ENCODE results near the gene HOXC5. TPM values are rescaled to one million over a fixed set of nuclear protein-coding genes. Genes with fewer than 3 reads are reported as not detected.

HOXC5 gene
- total RNA-seq, 1 donor from 2014 or later: 3.8 TPM

GRCh38 chr12:54037360-54038283 is 4.8 kb downstream of the HOXC5 start:
- Mint-ChIP-seq H3K27ac (ENCODE audit: unreplicated experiment) (no peak overlapping the region), H3K27me3 (ENCODE audit: low read depth) (peaks cover 97% of the 10 kb centered on the region), H3K36me3 (ENCODE audit: low read depth) (peaks cover 3% of the 10 kb centered on the region), H3K4me1 (peaks cover 3% of the 10 kb centered on the region), H3K4me3 (peak overlapping the region; percentile 77), H3K9me3 (no peaks in the 10 kb centered on the region)
- TF ChIP-seq, protein P1, sequence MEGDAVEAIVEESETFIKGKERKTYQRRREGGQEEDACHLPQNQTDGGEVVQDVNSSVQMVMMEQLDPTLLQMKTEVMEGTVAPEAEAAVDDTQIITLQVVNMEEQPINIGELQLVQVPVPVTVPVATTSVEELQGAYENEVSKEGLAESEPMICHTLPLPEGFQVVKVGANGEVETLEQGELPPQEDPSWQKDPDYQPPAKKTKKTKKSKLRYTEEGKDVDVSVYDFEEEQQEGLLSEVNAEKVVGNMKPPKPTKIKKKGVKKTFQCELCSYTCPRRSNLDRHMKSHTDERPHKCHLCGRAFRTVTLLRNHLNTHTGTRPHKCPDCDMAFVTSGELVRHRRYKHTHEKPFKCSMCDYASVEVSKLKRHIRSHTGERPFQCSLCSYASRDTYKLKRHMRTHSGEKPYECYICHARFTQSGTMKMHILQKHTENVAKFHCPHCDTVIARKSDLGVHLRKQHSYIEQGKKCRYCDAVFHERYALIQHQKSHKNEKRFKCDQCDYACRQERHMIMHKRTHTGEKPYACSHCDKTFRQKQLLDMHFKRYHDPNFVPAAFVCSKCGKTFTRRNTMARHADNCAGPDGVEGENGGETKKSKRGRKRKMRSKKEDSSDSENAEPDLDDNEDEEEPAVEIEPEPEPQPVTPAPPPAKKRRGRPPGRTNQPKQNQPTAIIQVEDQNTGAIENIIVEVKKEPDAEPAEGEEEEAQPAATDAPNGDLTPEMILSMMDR (conservative IDR thresholded peaks at IDR 0.05): no peak
- DNase-seq (ENCODE audit: low read depth, low spot score): no peak

GRCh38 chr12:54038284-54038870 is 5.5 kb downstream of the HOXC5 start:
- Mint-ChIP-seq H3K27ac (ENCODE audit: unreplicated experiment) (no peak overlapping the region), H3K27me3 (ENCODE audit: low read depth) (peaks cover 97% of the 10 kb centered on the region), H3K9me3 (no peaks in the 10 kb centered on the region), H3K4me3 (peak overlapping the region; percentile 77), H3K4me1 (peaks cover 3% of the 10 kb centered on the region), H3K36me3 (ENCODE audit: low read depth) (peaks cover 3% of the 10 kb centered on the region)
- DNase-seq (ENCODE audit: low read depth, low spot score): no peak
- TF ChIP-seq, protein P1 (conservative IDR thresholded peaks at IDR 0.05): no peak

- H3K9me3 Mint-ChIP-seq: no peaks in the 10 kb centered on the region
- H3K4me3 Mint-ChIP-seq: peak overlapping the region; percentile 45
- peaks cover 3% of the 10 kb centered on the region for H3K36me3 Mint-ChIP-seq (ENCODE audit: low read depth)
- peaks cover 3% of the 10 kb centered on the region for H3K4me1 Mint-ChIP-seq
- peaks cover 100% of the 10 kb centered on the region for H3K27me3 Mint-ChIP-seq (ENCODE audit: low read depth)
- no peak for DNase-seq (ENCODE audit: low read depth, low spot score)
- H3K27ac Mint-ChIP-seq (ENCODE audit: unreplicated experiment): no peak overlapping the region
- TF ChIP-seq, protein P1 (conservative IDR thresholded peaks at IDR 0.05): no peak
Measured at GRCh38 chr12:54038871-54039414, 6.1 kb downstream of the HOXC5 start.

DNA sequence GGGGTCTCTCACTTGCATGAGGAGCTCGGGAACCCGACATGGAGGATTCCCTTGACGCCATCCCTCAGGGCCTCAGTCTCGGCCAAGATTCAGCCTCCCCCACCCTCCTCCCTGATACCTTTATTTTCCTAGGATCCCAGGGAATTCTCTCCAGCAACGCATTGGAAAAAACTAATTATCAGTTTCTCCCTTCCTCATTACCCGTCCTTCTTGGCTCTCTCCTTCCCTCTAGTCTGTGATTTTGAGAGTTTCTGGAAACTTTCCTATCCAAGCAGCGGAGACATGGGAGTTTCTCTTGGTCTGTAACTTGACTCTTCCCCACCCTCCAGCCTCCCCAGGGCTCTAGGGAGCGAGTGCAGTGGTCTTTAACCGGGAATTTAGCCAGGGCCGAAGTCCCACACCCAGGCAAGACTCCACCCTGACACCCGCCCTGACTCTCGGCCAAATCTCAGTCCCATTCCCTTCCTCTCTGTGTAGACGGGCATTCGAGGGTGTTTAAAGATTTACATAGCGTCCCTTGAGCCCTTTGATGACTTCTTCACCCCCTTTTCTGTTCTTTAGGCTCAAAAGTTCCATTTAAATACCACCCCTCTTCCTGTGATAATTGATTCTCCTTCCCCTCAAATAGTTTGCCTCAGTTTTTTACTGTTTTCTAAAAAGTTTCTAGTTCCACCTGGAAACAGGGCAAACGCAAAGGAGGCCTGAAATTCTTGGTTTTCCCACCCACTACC is 6.7 kb downstream of the HOXC5 start:
- Mint-ChIP-seq H3K9me3 (no peaks in the 10 kb centered on the region), H3K4me1 (peaks cover 3% of the 10 kb centered on the region), H3K27ac (ENCODE audit: unreplicated experiment) (no peak overlapping the region), H3K4me3 (peak overlapping the region; percentile 84), H3K27me3 (ENCODE audit: low read depth) (peaks cover 100% of the 10 kb centered on the region), H3K36me3 (ENCODE audit: low read depth) (peaks cover 3% of the 10 kb centered on the region)
- no peak for DNase-seq (ENCODE audit: low read depth, low spot score)
- TF ChIP-seq, protein P1 (conservative IDR thresholded peaks at IDR 0.05): no peak

GRCh38 chr12:54040148-54040494 is 7.3 kb downstream of the HOXC5 start:
- H3K27ac Mint-ChIP-seq (ENCODE audit: unreplicated experiment): no peak overlapping the region
- peaks cover 3% of the 10 kb centered on the region for H3K4me1 Mint-ChIP-seq
- peak overlapping the region; percentile 84 for H3K4me3 Mint-ChIP-seq
- DNase-seq (ENCODE audit: low read depth, low spot score): no peak
- TF ChIP-seq, protein P1 (conservative IDR thresholded peaks at IDR 0.05): no peak
- H3K36me3 Mint-ChIP-seq (ENCODE audit: low read depth): peaks cover 3% of the 10 kb centered on the region
- H3K9me3 Mint-ChIP-seq: no peaks in the 10 kb centered on the region
- peaks cover 100% of the 10 kb centered on the region for H3K27me3 Mint-ChIP-seq (ENCODE audit: low read depth)
